ENCODE data around the gene P2RY6.

The P2RY6 gene

DNA sequence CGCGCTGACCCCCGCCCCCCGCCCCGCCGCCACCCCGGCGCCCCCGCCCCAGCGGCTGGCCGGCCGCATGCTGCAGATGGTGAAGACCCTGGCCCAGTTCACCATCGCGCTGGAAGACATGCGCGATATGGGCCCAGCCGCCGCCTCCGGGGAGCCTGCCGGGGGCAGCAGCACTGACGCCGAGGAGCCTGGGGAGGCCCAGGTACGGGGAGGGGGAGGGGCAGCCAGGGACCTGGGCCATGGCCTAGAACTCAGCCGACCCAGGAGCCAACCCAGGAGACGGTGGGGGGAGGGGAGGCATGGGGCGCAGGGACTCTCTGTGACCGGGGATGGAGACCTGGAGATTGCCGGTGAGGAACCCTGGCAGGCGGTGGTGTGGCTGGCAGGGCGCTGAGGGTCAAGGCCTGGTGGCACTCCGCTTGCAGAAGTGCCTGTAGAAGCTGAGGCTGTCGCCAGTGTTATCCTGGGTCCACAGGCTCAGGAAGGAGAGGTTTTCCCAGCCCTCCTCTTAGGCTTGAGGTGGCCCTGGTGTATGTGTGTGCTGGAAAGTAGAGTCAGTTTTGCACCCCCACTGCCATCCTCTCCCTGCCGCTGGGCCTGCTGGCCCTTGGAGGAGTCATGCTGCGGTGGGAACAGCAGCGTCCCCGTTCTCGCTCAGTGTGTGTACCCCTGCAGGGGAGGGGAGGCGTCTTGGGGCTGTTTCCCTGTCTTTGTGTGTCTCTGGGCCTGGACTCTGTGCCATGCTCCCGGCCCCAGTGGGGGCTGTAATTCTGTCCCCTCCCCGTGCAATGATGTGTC, 71.1 kb downstream of the P2RY6 start:
- in situ Hi-C loops (cut with MboI; ENCODE audit: low pct_unique_long_range_greater_than_20kb, low sequenced_read_pairs), result no loop called here
- DNase-seq, result no peak

DNA sequence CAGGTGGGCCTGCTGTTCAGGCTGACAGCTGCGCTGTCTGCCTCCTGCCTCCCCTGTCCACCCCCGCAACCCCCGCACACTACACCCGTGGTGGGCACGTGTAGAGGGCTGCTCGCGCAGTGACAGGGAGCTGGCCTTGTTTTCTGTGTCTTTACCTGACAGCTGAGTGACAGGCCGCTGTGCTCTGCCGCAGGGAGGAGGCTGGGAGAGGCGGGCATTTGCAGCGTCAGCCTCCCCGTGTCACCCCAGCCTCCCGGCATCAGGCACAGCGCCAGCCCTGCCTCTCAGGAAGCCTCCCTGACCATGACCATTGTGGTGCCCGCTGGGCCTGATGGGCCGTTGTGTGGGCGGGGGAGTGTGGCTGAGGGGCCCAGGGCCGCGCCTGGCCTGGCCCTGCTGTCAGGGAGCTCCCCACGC, 72.1 kb downstream of the P2RY6 start:
- DNase-seq, result no peak
- in situ Hi-C loops (cut with MboI; ENCODE audit: low pct_unique_long_range_greater_than_20kb, low sequenced_read_pairs), result no loop called here

DNA sequence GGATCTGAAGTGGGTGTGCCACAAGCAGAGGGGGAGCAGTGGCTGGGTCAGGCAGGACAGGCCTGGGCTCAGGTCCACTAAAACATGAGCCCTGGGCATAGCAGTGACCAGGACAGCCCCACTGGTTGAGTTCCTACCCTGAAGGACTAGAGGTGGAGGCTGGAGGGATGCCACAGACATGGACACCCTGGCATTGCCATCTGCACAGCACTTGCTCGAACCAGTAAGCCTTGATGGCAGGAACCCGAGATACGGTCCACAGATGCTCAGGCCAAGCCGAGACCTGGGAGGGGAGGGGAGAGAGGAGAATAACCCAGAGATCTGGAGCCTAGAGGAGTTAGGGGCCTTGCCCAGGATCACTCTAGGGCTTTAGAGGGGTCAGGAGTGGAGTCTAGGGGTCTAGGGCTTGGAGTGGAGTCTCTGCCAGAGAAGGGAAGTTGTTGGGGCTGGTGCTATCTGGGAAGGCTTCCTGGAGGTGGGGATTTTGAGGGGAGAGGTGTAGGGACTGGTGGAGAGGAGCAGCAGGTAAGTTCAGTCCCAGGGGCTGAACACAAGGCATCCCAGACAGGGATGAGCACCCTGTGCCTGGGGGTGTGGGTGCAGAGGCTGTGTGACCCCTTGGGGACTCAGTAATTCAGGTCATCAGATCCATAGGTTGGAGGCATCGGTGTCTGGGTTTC, 73.5 kb downstream of the P2RY6 start:
- no peak for DNase-seq

DNA sequence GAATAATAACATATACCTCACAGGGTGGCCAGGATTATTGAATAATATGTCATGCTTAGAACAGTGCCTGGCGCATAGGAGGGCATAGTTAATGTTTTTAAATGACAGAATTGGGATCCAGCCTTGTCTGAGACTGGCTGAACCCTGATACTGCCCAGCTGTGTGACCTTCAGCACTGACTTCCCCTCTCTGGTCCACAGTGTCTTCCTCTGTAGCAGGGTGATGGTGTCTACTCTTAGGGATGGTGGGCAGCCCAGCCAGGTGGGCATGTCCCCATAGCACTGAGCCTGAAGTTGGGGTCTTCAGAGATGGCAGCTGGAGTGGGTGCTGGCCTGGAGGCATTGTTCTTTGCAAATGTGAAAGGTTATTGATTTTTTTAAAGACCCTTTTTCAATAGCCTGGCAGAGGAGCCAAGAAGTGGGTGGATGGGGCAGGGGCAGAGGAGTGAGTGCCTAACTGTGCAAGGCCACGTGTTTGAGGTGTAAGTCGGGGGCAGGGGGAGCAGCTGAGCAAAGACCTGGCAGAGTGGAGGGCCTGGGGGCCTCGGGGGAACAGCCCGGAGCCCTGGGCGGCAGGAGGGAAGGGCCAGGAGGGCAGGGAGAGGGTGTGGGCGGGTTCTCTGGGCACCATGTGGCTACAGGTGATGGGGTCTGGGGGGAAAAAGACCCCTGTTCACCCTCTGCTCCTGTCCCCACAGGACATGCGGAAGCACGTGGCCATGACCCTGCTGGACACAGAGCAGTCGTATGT, 74.2 kb downstream of the P2RY6 start:
- DNase-seq, result no peak
- in situ Hi-C loops (cut with MboI; ENCODE audit: low pct_unique_long_range_greater_than_20kb, low sequenced_read_pairs), result no loop called here

More for the DNA sequence above, 73.5 kb downstream of the P2RY6 start:
- in situ Hi-C loops (cut with MboI; ENCODE audit: low pct_unique_long_range_greater_than_20kb, low sequenced_read_pairs), result no loop called here

DNA sequence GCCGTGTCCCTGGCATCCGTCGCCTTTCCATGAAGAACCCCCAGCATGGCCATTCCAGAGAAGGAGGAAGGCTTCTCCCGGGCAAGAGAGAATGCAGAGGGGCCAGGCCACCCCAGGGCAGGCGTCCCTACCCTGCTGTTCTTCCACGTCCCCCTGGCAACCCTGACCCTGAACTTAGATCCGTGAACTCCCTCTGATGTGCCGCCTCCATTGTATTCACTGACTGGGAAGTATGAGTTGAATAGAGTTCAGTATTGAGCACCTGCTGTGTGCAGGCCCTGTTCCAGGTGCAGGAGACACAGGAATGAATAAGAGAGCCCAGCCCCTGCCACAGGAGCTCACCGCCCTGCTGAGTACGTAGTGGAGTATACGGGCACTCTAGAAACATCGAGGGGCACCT, 74.9 kb downstream of the P2RY6 start:
- in situ Hi-C loops (cut with MboI; ENCODE audit: low pct_unique_long_range_greater_than_20kb, low sequenced_read_pairs), result no loop called here
- DNase-seq, result no peak
